ENCODE data around the gene TMEM8B. TPM values are rescaled to one million over a fixed set of nuclear protein-coding genes. Genes with fewer than 3 reads are reported as not detected.

TMEM8B gene
- total and polyA plus RNA-seq, 9 of the 15 experiments (the other 6 are each of a cell fraction or from before 2014, with no cell fraction given) = 0.01 to 2.2 (median 1.1) TPM

DNA sequence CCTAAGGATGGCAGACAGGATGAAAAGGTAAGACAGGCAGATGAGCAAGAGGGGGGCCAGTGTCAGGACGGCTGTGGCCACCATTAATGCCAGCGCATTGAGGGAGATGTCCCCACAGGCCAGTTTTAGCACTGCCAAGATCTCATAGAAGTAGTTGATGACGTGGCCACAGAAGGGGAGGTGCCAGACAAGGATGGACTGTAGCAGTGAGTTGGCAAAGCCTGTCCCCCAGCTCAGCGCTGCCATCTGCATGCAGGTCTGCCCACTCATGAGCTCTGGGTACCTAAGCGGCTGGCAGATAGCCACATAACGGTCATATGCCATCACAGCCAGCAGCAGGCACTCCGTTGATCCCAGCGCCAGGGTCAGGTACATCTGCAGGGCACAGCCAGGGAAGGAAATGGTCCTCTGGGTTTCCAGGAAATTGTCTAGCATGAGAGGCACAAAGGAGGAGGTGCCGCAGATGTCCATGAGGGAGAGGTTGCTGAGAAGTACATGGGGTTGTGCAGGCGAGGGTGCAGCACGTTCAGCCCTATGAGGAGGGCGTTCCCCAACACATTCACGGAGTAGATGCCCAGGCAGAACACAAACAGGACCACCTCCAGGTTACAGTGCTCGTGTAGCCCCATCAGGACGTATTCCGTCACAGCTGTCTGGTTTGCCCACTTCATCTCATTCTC is 30.4 kb downstream of the TMEM8B start (continued):
- TF ChIP-seq ZNF3 (CRISPR knock-in tag; IDR thresholded peaks at IDR 0.05) = no peak

DNA sequence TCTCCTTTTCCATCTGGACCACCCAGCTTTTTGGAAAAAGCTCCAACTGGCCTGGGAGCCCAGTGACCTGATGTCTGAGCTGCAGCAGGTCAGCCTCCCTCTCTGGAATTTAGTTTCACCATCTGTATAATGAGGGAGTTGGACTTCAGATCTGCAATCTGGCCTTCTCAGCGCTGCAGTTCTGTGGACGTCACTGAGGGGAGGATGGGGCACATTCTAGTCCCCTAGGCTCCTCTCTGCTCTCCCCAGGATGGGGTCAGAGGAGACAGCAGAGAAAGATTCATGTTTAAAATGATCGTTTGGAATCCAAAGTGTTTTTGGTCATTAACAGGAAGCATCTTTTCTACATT is 30.9 kb downstream of the TMEM8B start:
- ATAC-seq (no peak), FAIRE-seq (no peak), DNase-seq (ENCODE audit: extremely low read depth in 1 of 4, low spot score in 3 of 4) (no peak)
- no peaks in the 10 kb centered on the region for H3K79me2 ChIP-seq (ENCODE audit: control insufficient read depth, insufficient read depth, low read length)
- no peaks in the 10 kb centered on the region for H3K4me1 ChIP-seq (replicated peaks in 1 of 2; ENCODE audit: control insufficient read depth in 2 of 2, insufficient read depth in 2 of 2, low read length in 2 of 2)
- H3K9me3 ChIP-seq (replicated peaks; ENCODE audit: control insufficient read depth, insufficient read depth, low read depth, low read length) = no peaks in the 10 kb centered on the region
- H3K27me3 ChIP-seq (ENCODE audit: control insufficient read depth in 2 of 2, insufficient read depth in 2 of 2, low read length in 2 of 2) = peaks cover 18 to 78% of the 10 kb centered on the region in 2 experiments
- in situ Hi-C loops (cut with MboI) = no loop called here
- no TSS peak for BruUV-seq (replicated peaks)
- no peak overlapping the region for H2AFZ ChIP-seq (ENCODE audit: low read depth, low read length)
- ChIA-PET POLR2A (no interaction called here), CTCF (ENCODE audit: low intra/inter-chr PET ratio) (no interaction called here)
- no peak overlapping the region for H3K9ac ChIP-seq (ENCODE audit: insufficient read depth in 1 of 2, low read depth in 2 of 2, low read length in 2 of 2)
- WGBS (ENCODE audit: insufficient coverage, low coverage, missing lambda C conversion rate) = 4% methylated on average over 3 of the region's 3 CpGs
- intact Hi-C loops (cut with micrococcal nuclease) = no loop called here
- no peaks in the 10 kb centered on the region for H3K9me1 ChIP-seq (ENCODE audit: control insufficient read depth, insufficient read depth, low read length)
- H4K20me1 ChIP-seq (replicated peaks; ENCODE audit: control insufficient read depth, insufficient read depth, low read length) = no peaks in the 10 kb centered on the region
- no peak overlapping the region for H3K4me2 ChIP-seq (ENCODE audit: insufficient read depth, low read length)
- H3K27ac ChIP-seq (ENCODE audit: extremely low read depth, low read depth, low read length) = no peak overlapping the region
- no peaks in the 10 kb centered on the region for H3K36me3 ChIP-seq (ENCODE audit: control insufficient read depth, insufficient read depth, low read length)
- TF ChIP-seq TARDBP (IDR thresholded peaks at IDR 0.05) (no peak), GABPB1 (CRISPR knock-in tag; IDR thresholded peaks at IDR 0.05) (no peak), CBX3 (IDR thresholded peaks at IDR 0.05; ENCODE audit: borderline replicate concordance in 1 of 2, low read length in 2 of 2) (no peak), ZFPM2 (CRISPR knock-in tag; IDR thresholded peaks at IDR 0.05) (no peak), EWSR1 (IDR thresholded peaks at IDR 0.05; ENCODE audit: borderline replicate concordance, low read depth, partially characterized antibody) (no peak), POLR2AphosphoS2 (IDR thresholded peaks at IDR 0.05; ENCODE audit: low read length) (no peak), HIVEP1 (CRISPR knock-in tag; IDR thresholded peaks at IDR 0.05) (no peak)
- TF ChIP-seq, protein P1, sequence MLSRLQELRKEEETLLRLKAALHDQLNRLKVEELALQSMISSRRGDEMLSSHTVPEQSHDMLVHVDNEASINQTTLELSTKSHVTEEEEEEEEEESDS (CRISPR knock-in tag; IDR thresholded peaks at IDR 0.05) = no peak
- H3K4me3 ChIP-seq = no peak overlapping the region
